Activated CD8-positive, alpha-beta memory T cell treated with anti-CD3 and anti-CD28 coated beads for 4 hours (primary cell): Measurements from ENCODE around the gene ADORA1.

Source experiments
- DNase-seq, 2 donors: peaks; one replicate each; pipeline ENCODE4 v3.0.0-alpha.2; 2020; ENCODE audit warnings: low read depth in 2 of 2

The ADORA1 gene

GRCh38 chr1:203173011-203173555 lies 45.6 kb downstream of the ADORA1 start:
- DNase-seq = no peak

GRCh38 chr1:203173566-203173965 lies 46.0 kb downstream of the ADORA1 start:
- DNase-seq = no peak

GRCh38 chr1:203174324-203174985 lies 46.9 kb downstream of the ADORA1 start:
- no peak for DNase-seq

- no peak for DNase-seq
Measured at GRCh38 chr1:203175237-203175826, 47.8 kb downstream of the ADORA1 start, which contains the start of gene MYBPH. MYBPH (minus strand) TSS chr1:203175826; CDS start chr1:203175755, 71 bp downstream.

- no peak for DNase-seq
Measured at GRCh38 chr1:203175827-203176241, 48.3 kb downstream of the ADORA1 start.

GRCh38 chr1:203176273-203177035 lies 48.9 kb downstream of the ADORA1 start:
- DNase-seq = no peak

GRCh38 chr1:203177036-203177405 lies 49.5 kb downstream of the ADORA1 start:
- no peak for DNase-seq

- no peak for DNase-seq
Measured at GRCh38 chr1:203177470-203178039, 50.0 kb downstream of the ADORA1 start.

GRCh38 chr1:203178083-203178482 lies 50.6 kb downstream of the ADORA1 start:
- DNase-seq = no peak

GRCh38 chr1:203178821-203179666 lies 51.5 kb downstream of the ADORA1 start:
- DNase-seq = no peak

- no peak for DNase-seq
Measured at GRCh38 chr1:203179667-203180005, 52.1 kb downstream of the ADORA1 start.

- DNase-seq = no peak
Measured at GRCh38 chr1:203180611-203181330, 53.2 kb downstream of the ADORA1 start.

GRCh38 chr1:203181586-203182386 lies 54.3 kb downstream of the ADORA1 start:
- no peak for DNase-seq

GRCh38 chr1:203182387-203182953 lies 54.9 kb downstream of the ADORA1 start:
- no peak for DNase-seq

- DNase-seq = no peak
Measured at GRCh38 chr1:203183828-203184227, 56.3 kb downstream of the ADORA1 start.

- no peak for DNase-seq
Measured at GRCh38 chr1:203184467-203184866, 56.9 kb downstream of the ADORA1 start.

GRCh38 chr1:203185061-203185461 lies 57.5 kb downstream of the ADORA1 start:
- DNase-seq = no peak

- no peak for DNase-seq
Measured at GRCh38 chr1:203185585-203185984, 58.1 kb downstream of the ADORA1 start.

- DNase-seq = no peak
Measured at GRCh38 chr1:203186091-203186445, 58.5 kb downstream of the ADORA1 start.
